Measurements from ENCODE around the gene LRWD1.
"Not testable (repeated sequence)": the region's sequence is repeated elsewhere in the genome, so short reads cannot be mapped to it uniquely, and the experiment has no call there.

The LRWD1 gene

GRCh38 chr7:102439963-102440795 is 24.6 kb upstream of the LRWD1 start:
- in situ Hi-C loops (cut with MboI; ENCODE audit: low sequenced_read_pairs), result no loop called here

GRCh38 chr7:102444961-102445673 is 19.7 kb upstream of the LRWD1 start:
- in situ Hi-C loops (cut with MboI; ENCODE audit: low sequenced_read_pairs), result no loop called here

GRCh38 chr7:102445674-102446071 is 19.1 kb upstream of the LRWD1 start:
- in situ Hi-C loops (cut with MboI; ENCODE audit: low sequenced_read_pairs), result no loop called here

GRCh38 chr7:102446387-102447156 is 18.2 kb upstream of the LRWD1 start:
- in situ Hi-C loops (cut with MboI; ENCODE audit: low sequenced_read_pairs), result no loop called here

GRCh38 chr7:102447311-102447710 is 17.5 kb upstream of the LRWD1 start:
- in situ Hi-C loops (cut with MboI; ENCODE audit: low sequenced_read_pairs), result no loop called here

- in situ Hi-C loops (cut with MboI; ENCODE audit: low sequenced_read_pairs), result no loop called here
Observed at GRCh38 chr7:102449136-102449535, 15.6 kb upstream of the LRWD1 start.

- in situ Hi-C loops (cut with MboI; ENCODE audit: low sequenced_read_pairs), result no loop called here
Observed at GRCh38 chr7:102450242-102450641, 14.5 kb upstream of the LRWD1 start.

- in situ Hi-C loops (cut with MboI; ENCODE audit: low sequenced_read_pairs), result no loop called here
Observed at GRCh38 chr7:102451371-102452054, 13.3 kb upstream of the LRWD1 start.

GRCh38 chr7:102452451-102452850 is 12.3 kb upstream of the LRWD1 start:
- in situ Hi-C loops (cut with MboI; ENCODE audit: low sequenced_read_pairs), result no loop called here

- in situ Hi-C loops (cut with MboI; ENCODE audit: low sequenced_read_pairs), result no loop called here
Observed at GRCh38 chr7:102453319-102453718, 11.5 kb upstream of the LRWD1 start.

GRCh38 chr7:102454468-102454867 is 10.3 kb upstream of the LRWD1 start:
- in situ Hi-C loops (cut with MboI; ENCODE audit: low sequenced_read_pairs), result no loop called here

GRCh38 chr7:102454932-102455331 is 9.9 kb upstream of the LRWD1 start:
- in situ Hi-C loops (cut with MboI; ENCODE audit: low sequenced_read_pairs), result not testable (repeated sequence)

- in situ Hi-C loops (cut with MboI; ENCODE audit: low sequenced_read_pairs), result no loop called here
Observed at GRCh38 chr7:102455596-102455995, 9.2 kb upstream of the LRWD1 start.

- in situ Hi-C loops (cut with MboI; ENCODE audit: low sequenced_read_pairs), result no loop called here
Observed at GRCh38 chr7:102456327-102456726, 8.5 kb upstream of the LRWD1 start.

GRCh38 chr7:102457352-102457924 is 7.3 kb upstream of the LRWD1 start:
- in situ Hi-C loops (cut with MboI; ENCODE audit: low sequenced_read_pairs), result no loop called here

GRCh38 chr7:102459221-102459844 is 5.5 kb upstream of the LRWD1 start:
- in situ Hi-C loops (cut with MboI; ENCODE audit: low sequenced_read_pairs), result no loop called here

GRCh38 chr7:102460467-102460866 is 4.3 kb upstream of the LRWD1 start:
- in situ Hi-C loops (cut with MboI; ENCODE audit: low sequenced_read_pairs), result no loop called here

GRCh38 chr7:102463841-102464576 is 775 bp upstream of the LRWD1 start:
- in situ Hi-C loops (cut with MboI; ENCODE audit: low sequenced_read_pairs), result no loop called here

- in situ Hi-C loops (cut with MboI; ENCODE audit: low sequenced_read_pairs), result no loop called here
Observed at GRCh38 chr7:102466097-102466496, 1.3 kb downstream of the LRWD1 start.
